Stimulated activated CD4-positive, alpha-beta T cell treated with anti-CD3 and anti-CD28 coated beads, Interleukin-1b, Interleukin-23, amount 100 ng/mL, for 1 hour (primary cell): ENCODE data around the gene TMED4.
"Not testable (repeated sequence)": the region's sequence is repeated elsewhere in the genome, so short reads cannot be mapped to it uniquely, and the experiment has no call there.

Source experiments
- DNase-seq, 2 donors: peaks; one replicate each; pipeline ENCODE4 v3.0.0-alpha.2; 2020; ENCODE audit warnings: low read depth in 2 of 2

The TMED4 gene

GRCh38 chr7:44568771-44569560 is 13.1 kb downstream of the TMED4 start:
- no peak for DNase-seq

- DNase-seq: no peak
Measured at GRCh38 chr7:44567884-44568283, 14.1 kb downstream of the TMED4 start.

GRCh38 chr7:44566680-44567079 is 15.4 kb downstream of the TMED4 start:
- no peak for DNase-seq

- DNase-seq: no peak
Measured at GRCh38 chr7:44565795-44566559, 16.1 kb downstream of the TMED4 start.

- no peak for DNase-seq
Measured at GRCh38 chr7:44565097-44565794, 16.8 kb downstream of the TMED4 start.

- DNase-seq: no peak
Measured at GRCh38 chr7:44564606-44565005, 17.4 kb downstream of the TMED4 start.

GRCh38 chr7:44563171-44563679 is 18.8 kb downstream of the TMED4 start:
- no peak for DNase-seq

GRCh38 chr7:44562622-44562962 is 19.4 kb downstream of the TMED4 start:
- DNase-seq: not testable (repeated sequence)

- no peak for DNase-seq
Measured at GRCh38 chr7:44561962-44562621, 19.9 kb downstream of the TMED4 start.

GRCh38 chr7:44561481-44561880 is 20.6 kb downstream of the TMED4 start:
- DNase-seq: no peak

- no peak for DNase-seq
Measured at GRCh38 chr7:44559485-44559884, 22.5 kb downstream of the TMED4 start.

GRCh38 chr7:44557485-44557884 is 24.5 kb downstream of the TMED4 start:
- no peak for DNase-seq

- DNase-seq: no peak
Measured at GRCh38 chr7:44555350-44555749, 26.7 kb downstream of the TMED4 start.

- DNase-seq: not testable (repeated sequence)
Measured at GRCh38 chr7:44552473-44553005, 29.5 kb downstream of the TMED4 start.

- DNase-seq: no peak
Measured at GRCh38 chr7:44549457-44549856, 32.6 kb downstream of the TMED4 start.

GRCh38 chr7:44548893-44549292 is 33.1 kb downstream of the TMED4 start:
- no peak for DNase-seq

GRCh38 chr7:44547536-44548231 is 34.3 kb downstream of the TMED4 start:
- no peak for DNase-seq

- DNase-seq: no peak
Measured at GRCh38 chr7:44541876-44542610, 40.0 kb downstream of the TMED4 start.

GRCh38 chr7:44541028-44541869 is 40.8 kb downstream of the TMED4 start, which contains the start of gene NPC1L1:
TSS of gene NPC1L1 (minus strand) at chr7:44541330. CDS start at chr7:44541259, 71 bp downstream.
- no peak for DNase-seq
